Stimulated activated CD4-positive, alpha-beta T cell treated with anti-CD3 and anti-CD28 coated beads, Interleukin-15, amount 100 ng/mL, for 24 hours (primary cell): ENCODE data around the gene TRIM63.

ENCODE experiments used
- DNase-seq: peaks from one replicate; pipeline ENCODE4 v3.0.0-alpha.2; 2020

The TRIM63 gene

DNA sequence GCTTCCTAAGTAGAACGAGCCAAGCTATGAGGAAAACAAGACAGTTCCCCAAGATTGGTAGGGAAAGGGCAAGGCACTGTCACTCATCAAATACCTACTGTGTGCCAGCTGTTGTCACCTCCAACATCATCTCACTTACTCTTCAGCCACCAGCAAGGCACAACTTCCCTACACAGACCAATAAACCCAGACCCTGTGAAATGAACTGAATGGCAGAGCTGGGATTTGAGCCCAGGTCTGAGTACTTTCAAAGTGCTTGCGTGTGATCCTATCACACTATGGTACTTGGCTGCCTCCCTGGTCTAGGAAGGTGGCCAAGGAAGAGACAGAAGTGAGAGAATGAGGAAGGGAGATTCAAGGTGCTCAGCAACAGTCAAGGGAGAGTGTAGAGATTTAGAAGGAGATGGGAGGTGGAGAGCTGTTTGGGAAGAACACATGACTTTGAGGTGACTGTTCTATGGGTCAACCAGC lies 16.7 kb upstream of the TRIM63 start:
- no peak for DNase-seq

- no peak for DNase-seq
Measured at GRCh38 chr1:26083208-26083607, 15.8 kb upstream of the TRIM63 start.

- DNase-seq, result no peak
Measured at GRCh38 chr1:26082020-26082350, 14.6 kb upstream of the TRIM63 start.

DNA sequence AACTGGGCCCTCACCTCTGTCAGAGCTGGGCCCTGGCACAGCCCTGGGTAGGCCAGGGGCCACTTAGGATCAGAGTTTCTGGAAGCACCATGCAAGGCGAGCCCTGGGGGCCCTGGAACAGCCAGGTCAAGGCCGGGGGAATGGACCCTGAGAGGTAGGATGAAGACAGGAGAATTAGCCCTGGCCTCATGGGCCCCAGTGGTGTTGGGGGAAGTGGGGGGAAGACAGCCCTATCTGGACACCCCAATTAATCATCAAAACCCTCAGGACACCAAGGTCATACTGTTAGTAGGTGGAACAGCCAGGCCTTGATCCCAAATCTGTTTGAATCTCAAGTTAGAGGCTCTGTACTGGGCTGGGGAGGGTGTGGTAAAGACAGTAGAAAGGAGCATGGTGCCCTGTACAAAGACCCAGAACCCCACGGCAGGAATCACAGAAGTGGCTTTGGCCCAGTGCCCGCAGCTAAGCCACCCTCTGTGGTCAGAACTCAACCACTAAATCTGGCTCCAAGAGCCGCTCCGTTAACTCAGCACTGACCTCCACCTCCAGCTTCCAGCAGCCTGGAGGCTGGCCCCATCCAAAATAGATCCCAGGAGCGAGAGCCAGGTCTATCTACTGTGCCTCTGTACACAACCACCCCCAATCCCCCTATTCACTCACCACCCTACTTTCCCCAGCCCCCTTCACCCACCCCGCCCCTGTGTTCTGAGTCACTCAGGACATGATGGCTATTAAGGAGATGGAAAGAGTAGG lies 14.0 kb upstream of the TRIM63 start:
- no peak for DNase-seq

DNA sequence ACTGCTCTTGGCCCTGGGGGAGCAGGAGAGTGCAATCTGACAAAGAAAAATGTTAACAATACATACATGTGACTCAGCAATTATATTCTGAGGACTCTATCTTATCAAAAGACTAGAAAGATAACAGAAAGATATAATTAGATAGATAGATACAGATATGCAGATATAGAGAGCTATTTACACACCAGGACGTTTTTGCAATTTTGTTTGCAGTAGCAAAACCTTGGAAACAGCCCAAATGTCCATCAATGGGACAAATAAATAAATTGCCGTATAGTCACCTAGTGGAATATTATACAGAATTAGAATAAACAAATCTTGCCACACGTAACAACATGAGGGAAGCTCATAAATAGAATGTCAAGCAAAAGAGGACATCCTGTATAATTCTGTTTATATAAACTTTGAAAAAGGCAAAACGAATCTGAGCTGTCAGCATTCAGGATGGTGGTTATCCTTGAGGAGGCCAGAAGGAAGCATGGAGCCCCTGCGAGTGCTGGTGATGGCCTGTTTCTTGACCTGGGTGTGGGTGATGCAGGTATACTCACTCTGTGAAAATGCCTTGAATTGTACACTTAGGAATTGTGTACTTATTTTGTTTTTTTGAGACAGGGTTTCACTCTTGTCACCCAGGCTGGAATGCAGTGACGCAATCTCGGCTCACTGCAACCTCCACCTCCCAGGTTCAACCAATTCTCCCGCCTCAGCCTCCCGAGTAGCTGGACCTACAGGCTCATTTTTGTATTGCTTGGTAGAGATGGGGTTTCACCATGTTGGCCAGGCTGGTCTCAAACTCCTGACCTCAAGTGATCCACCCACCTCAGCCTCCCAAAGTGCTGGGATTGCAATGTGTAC lies 12.8 kb upstream of the TRIM63 start:
- no peak for DNase-seq

DNA sequence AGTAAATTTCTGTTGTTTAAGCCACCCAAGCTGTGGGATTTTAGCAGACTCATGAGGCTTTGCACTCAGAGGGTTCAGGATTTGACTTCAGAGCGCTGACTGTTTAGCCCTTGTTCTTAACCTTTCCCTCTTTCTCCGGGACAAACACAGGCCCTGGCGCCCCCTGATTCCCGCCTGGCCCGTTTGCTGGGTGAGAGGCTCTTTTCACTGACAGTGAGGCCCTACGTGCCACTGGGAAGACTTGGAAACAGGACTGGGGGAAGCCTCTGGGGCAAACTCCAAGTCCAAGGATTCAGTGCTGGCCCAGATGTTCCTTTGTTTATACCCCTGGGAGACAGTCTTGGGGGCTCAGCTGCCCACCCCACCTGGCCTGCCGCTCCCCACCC lies 11.7 kb upstream of the TRIM63 start:
- no peak for DNase-seq

DNA sequence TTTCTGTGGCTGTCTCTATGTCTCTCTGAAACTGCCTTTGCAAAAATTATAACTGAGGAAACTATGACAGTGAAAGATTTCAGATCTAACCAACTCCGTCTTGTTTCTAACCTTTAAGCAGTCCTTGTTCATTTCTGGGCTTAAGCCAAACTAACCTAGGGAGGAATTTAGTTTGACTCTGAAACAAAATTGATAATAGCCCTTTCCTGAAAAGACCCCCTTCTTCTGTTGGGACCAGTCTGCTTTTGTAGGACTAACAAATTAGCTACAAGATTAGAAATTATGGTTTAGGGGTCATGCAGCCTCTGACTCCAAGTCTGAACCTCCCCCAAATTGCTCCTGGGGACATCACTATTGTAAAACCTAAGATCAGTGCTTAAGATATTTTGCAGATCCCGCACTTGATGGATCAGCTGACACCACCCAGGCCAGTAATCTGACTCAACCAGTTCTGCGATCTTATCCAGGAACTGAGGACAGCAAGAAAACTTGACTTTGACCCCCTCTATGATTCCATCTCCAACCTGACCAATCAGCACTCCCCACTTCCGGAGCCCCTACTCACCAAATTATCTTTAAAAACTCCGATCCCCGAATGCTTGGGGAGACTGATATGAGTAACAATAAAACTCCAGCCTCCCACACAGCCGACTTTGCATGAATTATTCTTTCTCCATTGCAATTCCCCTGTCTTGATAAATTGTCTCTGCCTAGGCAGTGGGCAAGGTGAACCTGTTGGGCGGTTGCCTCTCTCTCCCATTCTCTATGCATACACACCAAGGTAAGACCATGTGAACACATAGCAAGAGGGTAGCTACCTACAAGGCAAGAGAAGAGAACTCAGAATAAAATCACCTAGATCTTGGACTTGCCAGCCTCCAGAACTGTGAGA lies 11.1 kb upstream of the TRIM63 start:
- DNase-seq, result no peak

GRCh38 chr1:26077524-26077923 lies 10.1 kb upstream of the TRIM63 start:
- no peak for DNase-seq

GRCh38 chr1:26075421-26076144 lies 8.2 kb upstream of the TRIM63 start:
- DNase-seq, result no peak

- DNase-seq, result no peak
Measured at GRCh38 chr1:26072305-26072704, 4.9 kb upstream of the TRIM63 start.

DNA sequence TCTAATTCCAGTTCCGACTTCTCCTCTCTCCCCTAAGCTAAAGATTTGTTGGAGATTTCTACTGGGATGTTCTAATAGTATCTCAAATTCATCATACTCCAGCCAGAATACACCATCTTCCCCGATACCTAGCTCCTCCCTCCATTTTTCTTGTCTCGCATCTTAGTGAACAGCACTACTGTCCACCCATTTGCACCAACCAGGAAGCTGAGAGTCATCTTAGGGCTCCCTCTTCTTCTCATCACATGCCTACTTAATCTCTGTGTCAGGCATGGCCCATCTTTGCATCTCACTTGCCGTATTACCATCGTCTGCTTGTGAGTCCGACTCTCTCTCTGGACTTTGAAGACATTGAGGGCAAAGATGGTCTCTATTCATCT lies 3.5 kb upstream of the TRIM63 start:
- DNase-seq, result no peak

GRCh38 chr1:26070296-26070962 lies 3.0 kb upstream of the TRIM63 start:
- no peak for DNase-seq

GRCh38 chr1:26069941-26070295 lies 2.5 kb upstream of the TRIM63 start:
- DNase-seq, result no peak

DNA sequence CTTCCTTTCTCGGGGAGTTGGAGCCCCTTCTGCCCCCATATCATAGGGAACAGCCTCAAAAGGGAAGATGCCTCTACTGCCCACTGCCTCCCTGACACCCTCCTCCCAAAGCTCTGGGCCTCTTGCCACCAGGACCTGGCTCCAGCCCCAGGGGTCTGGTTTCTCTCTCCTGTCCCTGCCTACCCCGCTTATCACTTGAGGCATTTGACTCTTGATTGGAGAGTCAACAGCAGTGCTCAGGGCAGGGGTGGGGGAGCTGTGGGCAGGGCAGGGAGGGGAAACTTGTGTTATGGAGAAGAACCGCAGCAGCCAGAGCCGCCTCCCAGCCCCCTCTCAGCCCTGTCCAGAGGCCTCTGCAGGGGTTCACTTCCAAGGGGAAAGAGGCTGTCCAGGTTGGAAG lies 573 bp downstream of the TRIM63 start:
- DNase-seq, result no peak

- no peak for DNase-seq
Measured at GRCh38 chr1:26066160-26066559, 1.3 kb downstream of the TRIM63 start.

GRCh38 chr1:26064553-26064952 lies 2.9 kb downstream of the TRIM63 start:
- no peak for DNase-seq

DNA sequence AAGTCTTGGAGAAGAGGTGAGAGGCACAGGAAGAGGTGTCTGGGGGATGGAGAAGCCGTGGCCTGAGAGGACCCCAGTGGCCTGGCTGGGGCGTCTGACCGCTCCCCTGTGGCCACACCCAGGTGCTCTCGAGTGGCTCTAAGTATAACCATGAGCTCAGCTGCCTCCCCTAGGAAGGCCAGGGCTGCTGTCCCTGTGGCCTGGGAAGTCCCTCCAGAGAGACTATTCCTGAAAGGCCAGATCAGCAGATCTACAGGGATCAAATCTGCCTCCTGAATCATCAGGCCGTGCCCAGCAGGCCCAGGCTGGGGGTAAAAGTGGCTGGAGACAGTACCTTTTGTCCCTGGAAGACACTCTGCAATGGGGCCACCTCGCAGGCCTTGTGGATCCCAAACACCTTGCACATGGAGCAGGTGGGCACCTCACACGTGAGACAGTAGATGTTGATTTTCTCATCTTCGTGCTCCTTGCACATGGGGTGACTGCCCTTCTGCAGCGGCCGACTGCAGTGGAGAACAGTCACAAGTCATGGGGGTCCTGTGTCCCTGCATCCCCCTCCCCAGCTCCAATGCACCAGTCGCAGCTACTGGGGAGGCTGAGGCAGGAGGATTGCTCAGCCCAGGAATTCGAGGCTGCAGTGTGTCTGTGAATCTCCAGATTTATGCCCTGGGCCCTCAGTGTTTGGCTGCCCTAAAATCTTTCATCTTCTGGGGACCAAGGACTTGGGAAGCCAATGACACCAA lies 6.4 kb downstream of the TRIM63 start:
- no peak for DNase-seq

GRCh38 chr1:26059906-26060305 lies 7.5 kb downstream of the TRIM63 start:
- DNase-seq, result no peak

GRCh38 chr1:26058052-26058595 lies 9.3 kb downstream of the TRIM63 start:
- no peak for DNase-seq

DNA sequence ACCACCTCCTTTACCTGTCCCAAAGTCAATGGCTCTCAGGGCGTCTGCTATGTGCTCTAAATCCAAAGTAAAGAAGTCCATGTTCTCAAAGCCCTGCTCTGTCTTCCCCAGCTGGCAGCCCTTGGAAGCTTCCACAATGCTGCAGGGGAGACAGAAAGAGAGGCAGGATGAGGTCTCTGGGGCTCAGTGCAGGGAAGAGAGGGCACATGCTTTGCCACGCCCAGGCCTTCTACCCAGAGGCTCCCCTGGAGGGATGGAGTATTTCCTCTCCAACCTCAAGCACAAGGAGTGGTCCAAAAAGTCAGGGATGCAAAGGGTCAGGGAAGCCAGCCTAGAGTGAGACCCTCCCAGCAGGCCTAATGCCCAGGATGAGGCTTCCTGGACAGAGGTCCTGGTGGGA lies 10.2 kb downstream of the TRIM63 start:
- no peak for DNase-seq

DNA sequence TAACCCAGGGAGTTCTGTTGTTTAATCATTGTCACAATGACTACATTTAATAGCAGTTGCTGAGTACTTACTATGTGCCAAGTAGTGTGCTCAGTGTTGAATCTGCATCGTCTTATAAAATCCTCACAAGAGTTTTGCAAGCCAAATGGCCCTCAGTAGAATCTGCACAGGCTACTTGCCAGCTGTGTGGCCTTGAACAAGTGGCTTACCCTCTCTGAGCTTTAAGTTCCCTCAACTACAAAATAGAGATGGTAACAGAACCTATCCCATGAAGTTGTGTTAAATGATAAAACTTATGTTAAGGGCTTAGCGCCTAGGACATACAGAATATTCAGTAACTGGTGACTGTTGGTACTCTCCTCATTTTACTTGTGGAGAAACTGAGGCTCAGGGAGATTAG lies 12.4 kb downstream of the TRIM63 start:
- no peak for DNase-seq
